SJCRH30 (cell line): Measurements from ENCODE around the gene CFAP43. TPM values are rescaled to one million over a fixed set of nuclear protein-coding genes. Genes with fewer than 3 reads are reported as not detected.

Source experiments
- DNase-seq, 2 experiments: peaks; one replicate each; pipeline ENCODE4 v3.0.0-alpha.2; 2015 to 2020
- H3K27ac ChIP-seq: fragments of 250-450 bp; sonication (Bioruptor Pico); 2 replicates; pipeline ENCODE4 v1.5.1; 2020; ENCODE audit warnings: mild to moderate bottlenecking, moderate library complexity
- H3K27me3 ChIP-seq: fragments of 250-450 bp; sonication (Bioruptor Pico); 2 replicates; pipeline ENCODE4 v1.5.1; 2020; ENCODE audit warnings: mild to moderate bottlenecking, moderate library complexity
- H3K36me3 ChIP-seq: fragments of 250-450 bp; sonication (Bioruptor Pico); 2 replicates; pipeline ENCODE4 v1.5.1; 2020; ENCODE audit warnings: mild to moderate bottlenecking, moderate library complexity
- H3K4me1 ChIP-seq: fragments of 250-450 bp; sonication (Bioruptor Pico); 2 replicates; pipeline ENCODE4 v1.5.1; 2020; ENCODE audit warnings: mild to moderate bottlenecking, moderate library complexity
- H3K4me3 ChIP-seq: fragments of 250-450 bp; sonication (Bioruptor Pico); 2 replicates; pipeline ENCODE4 v1.5.1; 2020; ENCODE audit warnings: mild to moderate bottlenecking, moderate library complexity
- H3K9me3 ChIP-seq: fragments of 250-450 bp; sonication (Bioruptor Pico); replicated peaks from 2 replicates; pipeline ENCODE4 v1.5.1; 2020; ENCODE audit warnings: mild to moderate bottlenecking, moderate library complexity
- total RNA-seq: library from RNA; depleted of rRNA; stranded (reverse); fragments of >200 nt; shearing (Covaris generic); gene quantifications from 2 replicates; pipeline ENCODE4 v1.2.3, GENCODE V29; 2014

Gene CFAP43
- total RNA-seq, 1 experiment from 2014 or later = not detected

DNA sequence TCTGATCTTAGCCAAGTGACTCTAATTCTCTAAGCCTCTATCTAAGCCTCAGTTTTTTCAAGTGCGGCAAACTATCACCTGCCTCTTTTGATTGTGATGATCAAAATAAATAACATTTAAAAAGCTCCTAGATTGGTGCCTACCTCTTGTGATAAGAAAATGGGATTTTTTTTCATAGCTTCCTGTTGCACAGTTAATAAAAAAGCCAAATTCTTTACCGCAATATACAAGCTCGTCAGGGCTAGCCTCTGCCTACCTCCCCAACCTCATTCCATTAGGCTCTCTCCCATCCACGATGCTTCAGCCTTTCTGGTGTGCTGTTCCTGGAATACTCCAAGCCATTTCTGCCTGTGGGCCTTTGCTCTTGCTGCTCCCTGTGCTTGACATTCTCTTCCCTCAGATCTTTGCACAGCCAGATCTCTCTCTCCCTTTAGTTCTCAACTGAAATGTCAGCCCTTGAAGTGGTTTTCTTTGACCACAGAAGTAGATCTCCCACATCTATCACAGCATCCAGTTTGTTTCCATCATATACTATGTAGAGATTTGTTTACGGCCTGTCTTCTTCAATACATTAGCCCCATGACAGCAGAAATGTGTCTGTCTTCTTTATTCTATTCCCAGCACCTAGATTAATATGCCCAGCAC is 61.4 kb downstream of the CFAP43 start:
- DNase-seq = no peak
- H3K4me3 ChIP-seq = no peak overlapping the region
- H3K36me3 ChIP-seq = no peaks in the 10 kb centered on the region
- 0 out of 2 replicates have a peak, but pooled peaks cover 2% of the 10 kb centered on the region for H3K9me3 ChIP-seq
- H3K27me3 ChIP-seq = peaks cover 5% of the 10 kb centered on the region
- H3K27ac ChIP-seq = no peak overlapping the region
- H3K4me1 ChIP-seq = no peaks in the 10 kb centered on the region

DNA sequence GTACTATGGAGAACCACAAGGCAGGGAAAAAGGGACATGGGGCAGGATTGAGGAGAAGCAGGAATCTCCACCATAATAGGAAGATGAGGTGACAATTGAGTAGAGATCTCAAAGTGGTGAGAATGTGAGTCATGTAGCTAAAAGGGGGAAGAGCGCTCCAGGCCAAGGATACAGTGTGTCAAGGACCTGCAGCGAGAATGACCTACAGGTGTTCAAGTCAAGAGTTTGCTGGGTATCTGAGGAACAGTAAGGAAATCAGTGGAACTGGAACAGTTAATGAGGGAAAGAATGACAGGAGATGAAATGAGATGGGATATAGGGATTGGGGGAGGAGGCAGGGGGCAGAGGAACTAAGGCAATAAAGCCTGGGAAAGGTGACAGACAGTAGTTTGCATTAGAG is 76.6 kb downstream of the CFAP43 start:
- Histone ChIP-seq H3K36me3 (no peaks in the 10 kb centered on the region), H3K27ac (no peak overlapping the region), H3K4me1 (no peaks in the 10 kb centered on the region), H3K9me3 (no peaks in the 10 kb centered on the region), H3K27me3 (peaks cover 20% of the 10 kb centered on the region), H3K4me3 (no peak overlapping the region)
- DNase-seq = no peak

DNA sequence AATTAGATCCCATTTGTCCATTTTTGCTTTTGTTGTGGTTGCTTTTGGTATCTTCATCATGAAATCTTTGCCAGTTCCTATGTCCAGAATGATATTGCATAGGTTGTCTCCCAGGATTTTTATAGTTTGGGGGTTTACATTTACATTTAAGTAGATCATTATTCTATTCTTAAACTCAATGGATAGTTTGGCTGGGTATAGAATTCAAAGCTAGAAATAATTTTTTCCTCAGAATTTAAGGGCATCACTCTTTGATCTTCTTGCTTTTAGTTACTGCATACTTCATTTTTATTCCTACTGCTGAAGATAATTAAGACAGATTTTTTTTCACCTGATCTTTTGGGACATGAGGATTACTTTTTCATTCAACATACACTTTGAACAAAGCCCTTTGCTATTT is 80.4 kb downstream of the CFAP43 start:
- no peaks in the 10 kb centered on the region for H3K9me3 ChIP-seq
- peaks cover 20% of the 10 kb centered on the region for H3K27me3 ChIP-seq
- no peaks in the 10 kb centered on the region for H3K4me1 ChIP-seq
- no peak for DNase-seq
- no peak overlapping the region for H3K27ac ChIP-seq
- no peak overlapping the region for H3K4me3 ChIP-seq
- H3K36me3 ChIP-seq = no peaks in the 10 kb centered on the region

DNA sequence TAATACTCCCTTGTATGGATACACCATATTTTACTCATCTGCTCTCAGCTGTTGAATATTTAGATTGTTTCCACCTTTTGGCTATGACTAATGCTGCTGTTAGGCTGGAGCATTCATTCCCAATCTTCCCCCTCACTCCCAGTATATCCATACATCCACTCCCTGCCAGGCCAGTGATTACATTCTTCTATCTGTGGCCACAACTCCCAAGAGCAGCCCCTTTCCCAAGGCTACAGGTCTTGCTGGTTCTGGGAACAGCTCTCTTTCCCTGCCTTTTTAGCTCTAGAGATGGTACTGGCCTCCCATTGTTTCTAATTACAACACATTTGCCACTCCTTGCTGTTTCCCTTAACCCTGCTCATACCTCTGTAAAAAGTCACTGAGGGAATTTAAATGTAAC is 82.0 kb downstream of the CFAP43 start:
- no peak overlapping the region for H3K4me3 ChIP-seq
- H3K9me3 ChIP-seq = no peaks in the 10 kb centered on the region
- peak in 1 of 2 experiments; percentile 9 for DNase-seq
- H3K4me1 ChIP-seq = no peaks in the 10 kb centered on the region
- H3K27ac ChIP-seq = no peak overlapping the region
- no peaks in the 10 kb centered on the region for H3K36me3 ChIP-seq
- peaks cover 12% of the 10 kb centered on the region for H3K27me3 ChIP-seq

DNA sequence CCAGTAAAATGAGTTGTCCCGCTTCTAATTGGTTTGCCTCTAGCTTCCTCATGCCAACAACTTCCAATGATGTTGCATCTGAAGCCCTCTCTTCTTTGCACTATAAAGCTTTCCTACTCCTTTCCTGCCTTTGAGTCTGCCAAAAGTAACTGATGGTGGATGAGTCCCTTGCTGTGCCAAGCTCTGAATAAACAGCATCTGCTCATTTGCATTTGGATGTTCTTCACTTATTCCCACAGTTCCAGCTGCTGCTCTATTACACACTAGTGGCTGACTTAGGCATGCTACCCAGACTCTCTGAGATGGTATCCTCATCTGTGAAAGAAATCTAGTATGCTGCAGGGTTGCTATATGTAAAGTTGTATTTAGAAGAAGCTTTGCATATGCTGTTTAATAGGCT is 85.3 kb downstream of the CFAP43 start:
- Histone ChIP-seq H3K27me3 (peaks cover 9% of the 10 kb centered on the region), H3K4me1 (no peaks in the 10 kb centered on the region), H3K36me3 (no peaks in the 10 kb centered on the region), H3K9me3 (no peaks in the 10 kb centered on the region), H3K27ac (no peak overlapping the region), H3K4me3 (no peak overlapping the region)
- DNase-seq = no peak

DNA sequence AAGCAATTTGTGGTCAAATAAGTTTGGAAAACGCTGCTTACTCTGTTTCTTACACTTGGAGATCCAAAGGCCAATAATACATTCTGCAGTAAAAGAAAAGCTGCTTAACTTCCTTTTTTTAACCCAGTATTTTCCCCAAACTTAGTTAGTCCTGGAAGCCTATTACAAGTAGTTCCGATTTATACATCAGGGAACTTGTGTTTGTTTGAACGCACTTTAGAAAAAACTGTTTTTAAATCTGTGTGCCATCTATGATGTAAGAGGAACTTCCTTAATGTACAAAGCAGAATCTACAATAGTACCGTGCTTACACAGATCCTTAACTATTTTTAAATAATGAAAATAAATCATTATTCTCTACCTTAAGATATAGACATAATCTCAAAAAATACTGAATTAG is 87.2 kb downstream of the CFAP43 start:
- peaks cover 9% of the 10 kb centered on the region for H3K27me3 ChIP-seq
- no peak overlapping the region for H3K27ac ChIP-seq
- no peaks in the 10 kb centered on the region for H3K9me3 ChIP-seq
- no peak for DNase-seq
- no peaks in the 10 kb centered on the region for H3K36me3 ChIP-seq
- H3K4me3 ChIP-seq = no peak overlapping the region
- no peaks in the 10 kb centered on the region for H3K4me1 ChIP-seq

DNA sequence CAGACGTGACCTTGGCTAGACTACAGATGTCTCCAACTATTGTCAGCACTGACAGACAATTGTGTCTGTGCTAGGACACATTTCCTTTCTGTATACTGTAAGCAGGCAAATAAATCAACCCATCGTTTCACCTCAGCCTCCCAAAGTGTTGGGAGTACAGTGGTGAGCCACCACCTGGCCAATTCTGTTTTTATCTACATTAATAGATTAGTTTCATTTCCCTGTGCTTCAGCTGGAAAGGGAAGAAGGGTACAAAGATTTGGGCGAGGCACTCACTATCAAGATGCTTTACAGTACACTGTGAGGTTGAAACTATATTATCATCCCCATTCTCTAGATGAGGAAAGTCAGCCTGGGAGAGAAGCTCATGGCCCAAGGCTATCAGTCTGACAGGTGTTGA is 88.3 kb downstream of the CFAP43 start:
- no peak for DNase-seq
- Histone ChIP-seq H3K4me1 (no peaks in the 10 kb centered on the region), H3K27ac (no peak overlapping the region), H3K36me3 (no peaks in the 10 kb centered on the region), H3K9me3 (no peaks in the 10 kb centered on the region), H3K4me3 (no peak overlapping the region), H3K27me3 (peaks cover 4% of the 10 kb centered on the region)

DNA sequence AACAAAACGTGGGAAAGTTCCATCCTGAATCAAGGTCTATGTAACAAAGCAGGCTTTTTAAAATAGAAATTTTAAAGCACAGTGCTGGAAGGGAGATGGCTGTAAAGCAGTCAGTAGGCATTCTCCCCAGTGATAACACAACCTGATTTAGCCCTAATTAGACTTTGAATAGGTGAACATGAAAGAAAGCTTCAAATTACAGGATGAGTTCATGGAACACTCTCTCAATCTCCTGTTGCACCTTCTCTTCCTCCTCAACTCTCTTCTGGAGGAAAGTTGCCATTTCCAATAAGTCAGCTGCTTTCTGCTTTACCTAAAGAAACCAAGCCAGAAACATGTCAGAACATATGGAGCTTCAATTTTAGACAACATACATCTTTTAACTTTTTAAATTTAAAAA is 90.1 kb downstream of the CFAP43 start:
- DNase-seq = no peak
- Histone ChIP-seq H3K36me3 (no peaks in the 10 kb centered on the region), H3K27ac (no peak overlapping the region), H3K4me1 (no peaks in the 10 kb centered on the region), H3K4me3 (no peak overlapping the region), H3K27me3 (no peaks in the 10 kb centered on the region; the same call in 1 of the 2 replicates), H3K9me3 (no peaks in the 10 kb centered on the region)

DNA sequence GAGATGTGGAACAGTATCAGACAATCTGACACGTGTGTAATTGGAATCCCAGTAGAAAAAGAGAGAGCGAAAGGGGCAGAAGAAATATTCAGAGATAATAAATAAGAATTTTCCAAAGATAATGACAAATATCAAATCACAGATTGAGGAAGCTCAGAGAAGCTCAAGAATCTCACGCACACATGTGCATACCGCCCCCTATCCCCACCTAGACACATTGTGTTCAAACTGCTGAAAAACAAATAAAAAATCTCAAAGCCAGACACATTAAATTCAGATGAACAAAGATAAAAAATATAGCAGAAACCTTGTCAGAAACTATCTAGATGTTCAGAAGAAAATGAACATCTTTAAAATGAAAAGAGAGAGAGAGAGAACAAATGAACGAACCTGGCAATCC is 92.9 kb downstream of the CFAP43 start:
- DNase-seq = no peak
- Histone ChIP-seq H3K9me3 (no peaks in the 10 kb centered on the region), H3K36me3 (no peaks in the 10 kb centered on the region), H3K4me1 (no peaks in the 10 kb centered on the region), H3K27ac (no peak overlapping the region), H3K27me3 (no peaks in the 10 kb centered on the region; the same call in 1 of the 2 replicates), H3K4me3 (no peak overlapping the region)

DNA sequence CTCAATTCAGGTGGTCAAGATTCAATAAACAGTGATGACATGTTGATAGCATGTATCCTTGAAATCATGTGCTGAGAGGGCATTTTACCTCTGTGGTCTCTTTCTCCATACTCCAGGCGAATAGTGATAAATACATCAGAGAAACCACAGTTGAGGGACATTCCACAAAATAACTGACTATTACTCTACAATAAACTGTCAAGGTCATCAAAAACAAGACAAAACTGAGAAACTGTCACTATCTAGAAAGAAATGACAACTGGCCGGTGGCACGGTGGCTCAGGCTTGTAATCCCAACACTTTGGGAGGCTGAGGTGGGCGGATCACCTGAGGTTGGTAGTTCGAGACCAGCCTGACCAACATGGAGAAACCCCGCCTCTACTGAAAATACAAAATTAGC is 94.0 kb downstream of the CFAP43 start:
- H3K36me3 ChIP-seq = no peaks in the 10 kb centered on the region
- DNase-seq = no peak
- peaks cover 1% of the 10 kb centered on the region; the same call in 1 of the 2 replicates for H3K27me3 ChIP-seq
- H3K4me3 ChIP-seq = no peak overlapping the region
- no peaks in the 10 kb centered on the region for H3K4me1 ChIP-seq
- no peaks in the 10 kb centered on the region for H3K9me3 ChIP-seq
- no peak overlapping the region for H3K27ac ChIP-seq

DNA sequence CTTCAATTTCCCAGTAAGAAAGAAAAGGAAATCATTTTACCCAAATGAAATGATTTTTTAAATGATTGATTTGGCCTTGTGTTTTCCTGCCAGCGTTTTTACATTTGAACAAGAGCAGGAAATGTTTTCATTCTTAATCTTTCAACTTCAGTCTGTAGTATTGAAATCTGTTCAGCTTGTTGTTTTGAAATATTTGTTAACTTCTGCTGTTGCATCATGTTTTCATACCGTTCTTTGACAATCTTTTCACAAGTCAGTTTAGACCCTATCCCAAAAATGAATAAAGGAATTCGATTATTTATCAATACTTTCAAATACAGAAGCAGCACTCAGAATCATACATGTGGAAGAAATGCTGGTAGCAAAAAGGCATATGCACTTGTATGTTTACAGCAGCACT is 102.1 kb downstream of the CFAP43 start:
- no peak for DNase-seq
- no peaks in the 10 kb centered on the region for H3K4me1 ChIP-seq

DNA sequence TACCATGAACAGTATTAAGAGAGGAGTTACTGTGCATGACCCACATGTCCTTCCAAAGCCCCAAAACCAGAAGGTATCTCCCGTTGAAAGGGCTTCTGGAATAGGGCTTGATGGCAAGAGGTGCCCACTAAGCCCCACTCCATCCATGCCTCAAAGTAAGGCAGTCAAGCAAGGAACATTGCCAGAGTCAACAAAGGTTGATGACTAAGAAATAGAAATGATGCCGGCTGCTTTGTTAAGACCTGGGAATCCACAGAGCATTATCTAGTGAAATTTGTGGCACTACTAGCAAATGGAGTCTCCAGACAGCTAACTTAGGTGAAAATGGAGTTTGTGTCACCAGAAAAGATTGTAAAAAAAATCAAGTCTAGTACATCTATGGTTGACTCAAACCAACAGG is 104.0 kb downstream of the CFAP43 start:
- Histone ChIP-seq H3K4me3 (no peak overlapping the region), H3K9me3 (no peaks in the 10 kb centered on the region), H3K27ac (no peak overlapping the region), H3K27me3 (peaks cover 8% of the 10 kb centered on the region; the same call in 1 of the 2 replicates), H3K36me3 (no peaks in the 10 kb centered on the region), H3K4me1 (no peaks in the 10 kb centered on the region)
- DNase-seq = no peak

More for the DNA sequence above, 102.1 kb downstream of the CFAP43 start:
- peaks cover 9% of the 10 kb centered on the region for H3K27me3 ChIP-seq
- H3K27ac ChIP-seq = no peak overlapping the region
- H3K4me3 ChIP-seq = no peak overlapping the region
- H3K9me3 ChIP-seq = no peaks in the 10 kb centered on the region
- H3K36me3 ChIP-seq = no peaks in the 10 kb centered on the region

DNA sequence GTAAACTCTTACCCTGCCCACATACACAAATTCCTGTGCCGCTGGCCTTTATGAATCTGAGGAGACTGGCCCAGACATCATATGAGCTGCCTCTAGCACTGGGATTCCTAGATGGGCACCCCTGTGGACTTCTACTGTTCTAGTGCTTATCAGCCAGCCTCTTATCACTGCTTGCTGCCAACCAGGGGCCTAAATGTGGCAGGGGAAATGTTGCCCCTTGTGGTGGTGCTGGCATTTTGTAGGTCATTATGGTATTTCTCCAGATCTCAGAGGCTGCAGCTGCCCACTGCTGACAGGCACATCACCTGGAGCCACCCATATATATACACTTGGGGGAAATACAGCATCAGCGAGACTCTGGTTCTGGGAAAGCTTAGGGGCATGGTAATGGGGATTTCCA is 104.8 kb downstream of the CFAP43 start:
- H3K4me3 ChIP-seq = no peak overlapping the region
- peak; percentile 11 to 38 for DNase-seq

DNA sequence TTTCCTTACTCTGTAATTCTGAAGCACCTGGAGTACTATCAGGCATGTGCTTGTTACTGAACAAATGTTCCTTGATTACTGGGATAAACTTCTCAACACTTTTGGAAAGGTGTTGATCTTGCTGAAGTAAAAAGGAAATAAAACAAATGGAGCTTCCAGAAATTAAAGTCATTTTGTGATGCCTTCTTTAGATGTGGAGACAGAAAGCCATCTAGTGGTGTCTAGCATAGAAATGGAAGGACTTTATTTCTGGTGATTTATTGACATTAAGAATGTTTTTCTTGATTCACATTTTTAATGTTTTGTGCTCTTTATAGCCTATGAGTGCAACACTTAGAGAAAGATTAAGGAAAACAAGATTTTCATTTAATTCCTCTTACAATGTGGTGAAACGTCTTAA is 108.8 kb downstream of the CFAP43 start:
- no peaks in the 10 kb centered on the region for H3K36me3 ChIP-seq
- no peak for DNase-seq
- no peaks in the 10 kb centered on the region for H3K27me3 ChIP-seq
- no peak overlapping the region for H3K4me3 ChIP-seq
- H3K27ac ChIP-seq = no peak overlapping the region
- no peaks in the 10 kb centered on the region for H3K9me3 ChIP-seq
- H3K4me1 ChIP-seq = no peaks in the 10 kb centered on the region

More for the DNA sequence above, 104.8 kb downstream of the CFAP43 start:
- Histone ChIP-seq H3K36me3 (no peaks in the 10 kb centered on the region), H3K4me1 (no peaks in the 10 kb centered on the region), H3K27ac (no peak overlapping the region), H3K9me3 (no peaks in the 10 kb centered on the region), H3K27me3 (peaks cover 6% of the 10 kb centered on the region; the same call in 1 of the 2 replicates)

DNA sequence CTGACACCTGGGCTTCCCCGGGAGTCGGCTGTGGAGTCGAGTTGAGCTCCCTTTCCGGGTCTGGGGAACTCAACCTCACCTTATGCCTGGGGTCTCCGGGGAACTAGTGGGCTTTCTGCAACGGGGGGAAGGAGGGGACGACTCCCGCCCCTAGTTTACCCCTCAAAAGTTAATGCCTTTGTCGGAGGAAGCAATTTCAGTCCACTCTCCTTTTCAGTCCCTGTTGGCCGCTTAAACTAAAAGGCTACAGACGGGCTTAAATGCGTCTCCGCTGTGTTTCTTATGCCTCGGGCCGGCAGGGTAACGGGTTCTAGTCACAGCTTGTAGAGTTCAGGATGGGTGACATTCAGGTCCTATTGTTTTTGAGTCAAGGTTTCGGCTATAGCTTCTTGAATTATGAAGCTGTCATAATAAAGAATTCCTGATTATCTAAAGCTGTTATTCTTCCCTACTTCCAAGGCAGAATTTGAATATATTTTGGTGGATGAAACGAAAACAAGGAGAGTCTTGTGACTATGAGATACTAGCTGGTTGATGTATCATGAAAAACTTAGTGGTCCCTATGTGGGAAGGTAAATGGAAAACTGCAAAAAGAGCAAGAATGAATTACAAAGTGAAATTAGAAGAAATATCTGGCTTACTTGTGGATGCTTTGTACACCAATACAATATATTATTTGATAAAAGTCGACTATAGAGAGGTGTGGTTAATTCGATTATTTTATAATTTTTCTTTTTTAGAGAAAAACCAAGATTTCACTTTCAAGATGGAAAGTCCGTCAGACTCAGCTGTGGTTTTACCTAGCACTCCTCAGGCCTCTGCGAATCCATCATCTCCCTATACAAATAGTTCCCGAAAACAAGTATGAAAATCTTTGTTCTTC is 109.7 kb downstream of the CFAP43 start:
- no peaks in the 10 kb centered on the region for H3K4me1 ChIP-seq
- no peaks in the 10 kb centered on the region for H3K27me3 ChIP-seq
- no peaks in the 10 kb centered on the region for H3K9me3 ChIP-seq
- peak overlapping the region; percentile 71 for H3K27ac ChIP-seq
- DNase-seq = no peak
- H3K36me3 ChIP-seq = no peaks in the 10 kb centered on the region
- peak overlapping the region; percentile 68 for H3K4me3 ChIP-seq
